Measurements from ENCODE around the gene SEMA5A.
A peak's percentile ranks its signal among the peaks of the same experiment; 100 is the strongest.

SEMA5A gene

DNA sequence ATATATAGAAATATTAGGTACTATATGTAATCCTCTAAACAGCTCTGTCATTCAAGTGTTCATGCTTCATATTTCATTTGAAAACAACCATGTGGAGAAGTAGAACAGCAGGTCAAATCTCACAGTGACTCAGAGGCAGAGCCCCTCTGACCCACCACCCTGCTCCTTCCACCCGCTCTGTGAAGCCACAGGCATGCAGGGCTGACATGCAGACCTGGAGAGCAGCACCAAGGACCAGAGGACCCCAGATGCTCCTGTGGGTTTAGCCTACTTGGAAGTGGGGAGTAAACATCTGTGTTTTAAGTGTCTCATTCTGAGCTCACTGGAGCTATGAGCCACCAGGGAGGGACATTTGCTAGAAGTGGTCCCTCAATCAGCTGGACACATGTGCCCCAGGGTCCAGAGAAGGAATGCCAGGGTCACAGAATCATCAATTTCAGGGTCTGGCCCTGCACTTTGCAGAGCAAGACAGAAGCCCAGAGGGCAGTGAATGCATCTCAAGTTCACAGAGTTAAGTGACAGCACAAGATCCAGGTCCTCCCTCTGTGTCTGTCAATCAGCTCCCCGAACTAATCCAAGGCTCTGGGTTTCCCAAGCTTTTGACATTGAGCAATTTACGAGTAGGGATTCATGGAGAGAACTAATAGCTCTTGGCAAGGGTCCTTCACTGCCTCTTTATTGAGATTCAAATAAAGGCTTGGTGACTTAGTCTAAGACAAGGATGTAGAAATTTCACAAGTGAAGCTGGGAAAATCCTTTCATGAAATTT, 441.1 kb downstream of the SEMA5A start:
- no peak overlapping the region for H3K4me3 ChIP-seq (ENCODE audit: low read depth, low read length)
- TF ChIP-seq, protein P1, sequence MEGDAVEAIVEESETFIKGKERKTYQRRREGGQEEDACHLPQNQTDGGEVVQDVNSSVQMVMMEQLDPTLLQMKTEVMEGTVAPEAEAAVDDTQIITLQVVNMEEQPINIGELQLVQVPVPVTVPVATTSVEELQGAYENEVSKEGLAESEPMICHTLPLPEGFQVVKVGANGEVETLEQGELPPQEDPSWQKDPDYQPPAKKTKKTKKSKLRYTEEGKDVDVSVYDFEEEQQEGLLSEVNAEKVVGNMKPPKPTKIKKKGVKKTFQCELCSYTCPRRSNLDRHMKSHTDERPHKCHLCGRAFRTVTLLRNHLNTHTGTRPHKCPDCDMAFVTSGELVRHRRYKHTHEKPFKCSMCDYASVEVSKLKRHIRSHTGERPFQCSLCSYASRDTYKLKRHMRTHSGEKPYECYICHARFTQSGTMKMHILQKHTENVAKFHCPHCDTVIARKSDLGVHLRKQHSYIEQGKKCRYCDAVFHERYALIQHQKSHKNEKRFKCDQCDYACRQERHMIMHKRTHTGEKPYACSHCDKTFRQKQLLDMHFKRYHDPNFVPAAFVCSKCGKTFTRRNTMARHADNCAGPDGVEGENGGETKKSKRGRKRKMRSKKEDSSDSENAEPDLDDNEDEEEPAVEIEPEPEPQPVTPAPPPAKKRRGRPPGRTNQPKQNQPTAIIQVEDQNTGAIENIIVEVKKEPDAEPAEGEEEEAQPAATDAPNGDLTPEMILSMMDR (conservative IDR thresholded peaks at IDR 0.05; ENCODE audit: low read depth, low read length) = no peak
- peak; percentile 89 for DNase-seq (ENCODE audit: low read depth)

DNA sequence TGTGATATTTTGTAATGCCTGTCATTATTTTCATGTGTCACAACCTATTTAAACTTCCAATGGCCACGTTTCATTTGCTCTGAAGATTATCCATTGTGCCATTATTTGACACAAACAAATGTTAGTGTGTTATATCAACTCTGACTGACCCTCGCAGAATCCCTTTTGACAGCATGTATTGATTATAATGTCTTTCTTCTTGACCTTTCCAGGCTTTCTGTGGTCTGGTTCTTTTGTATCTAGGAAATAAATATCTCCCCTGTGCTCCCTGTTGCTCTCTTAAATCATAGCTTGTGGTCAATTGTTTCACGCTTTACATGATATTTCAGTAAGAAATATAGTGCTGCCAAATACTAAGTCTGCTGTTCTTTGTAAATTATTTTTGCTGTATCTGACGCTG, 442.6 kb downstream of the SEMA5A start:
- no peak for DNase-seq (ENCODE audit: low read depth)
- TF ChIP-seq, protein P1 (conservative IDR thresholded peaks at IDR 0.05; ENCODE audit: low read depth, low read length) = no peak
- H3K4me3 ChIP-seq (ENCODE audit: low read depth, low read length) = no peak overlapping the region

DNA sequence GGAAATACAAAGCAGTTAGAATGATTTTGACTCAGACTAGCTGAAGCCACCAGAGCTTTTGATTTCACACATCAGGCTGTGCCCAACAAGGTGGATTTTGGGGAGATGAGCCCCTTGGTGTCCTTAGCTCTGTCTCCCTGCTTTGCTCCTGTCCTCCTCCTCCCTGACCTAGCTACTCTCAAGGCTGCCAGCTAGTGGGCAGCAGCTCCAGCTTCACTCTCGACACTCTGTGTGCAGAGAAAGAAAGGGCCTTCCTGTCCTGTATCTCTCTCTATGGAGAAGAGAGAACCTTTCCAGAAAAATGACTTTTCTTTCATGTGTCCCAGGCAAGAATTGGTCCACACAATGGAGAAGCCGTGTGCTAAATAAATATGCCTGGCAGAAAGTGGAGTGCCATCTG, 446.2 kb downstream of the SEMA5A start:
- H3K4me3 ChIP-seq (ENCODE audit: low read depth, low read length) = no peak overlapping the region
- DNase-seq (ENCODE audit: low read depth) = no peak
- TF ChIP-seq, protein P1 (conservative IDR thresholded peaks at IDR 0.05; ENCODE audit: low read depth, low read length) = peak; percentile 3

DNA sequence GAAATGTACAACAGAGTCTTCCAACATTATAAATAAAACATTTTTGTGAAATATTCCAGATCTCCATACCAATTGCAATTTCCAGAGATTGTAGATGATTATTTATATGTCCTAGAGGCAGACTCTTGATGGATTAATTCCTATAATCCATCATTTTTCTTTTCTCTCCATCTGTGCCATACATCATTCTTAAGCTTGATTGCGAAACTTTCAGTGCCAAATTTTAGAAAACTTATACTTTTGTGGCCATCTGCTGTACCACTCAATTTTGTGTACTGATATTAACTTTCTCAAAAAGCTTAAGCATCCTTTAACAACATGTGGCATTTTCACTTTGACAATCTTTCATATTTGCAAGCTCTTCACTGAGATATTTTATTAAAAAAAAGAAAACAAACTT, 446.9 kb downstream of the SEMA5A start:
- TF ChIP-seq, protein P1 (conservative IDR thresholded peaks at IDR 0.05; ENCODE audit: low read depth, low read length) = no peak
- no peak overlapping the region for H3K4me3 ChIP-seq (ENCODE audit: low read depth, low read length)

DNA sequence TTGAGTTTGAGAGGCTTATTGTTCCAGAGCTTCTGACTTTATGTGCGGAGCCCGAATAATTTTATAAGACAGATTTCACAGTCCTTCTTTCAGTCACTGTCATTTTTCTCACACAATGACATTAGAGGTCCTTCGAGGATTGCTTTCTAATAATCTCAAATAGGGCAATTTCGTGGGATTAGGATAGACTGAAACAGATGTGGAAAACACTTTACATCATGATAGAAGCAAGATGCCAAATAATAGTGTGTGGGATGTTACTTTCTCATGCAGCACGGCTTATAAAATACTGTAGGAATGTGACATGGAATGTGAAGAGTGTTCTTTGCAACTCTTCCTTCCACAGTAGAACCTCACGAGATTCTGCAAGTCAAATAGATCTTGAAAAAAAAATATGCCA, 451.3 kb downstream of the SEMA5A start:
- no peak overlapping the region for H3K4me3 ChIP-seq (ENCODE audit: low read depth, low read length)
- TF ChIP-seq, protein P1 (conservative IDR thresholded peaks at IDR 0.05; ENCODE audit: low read depth, low read length) = no peak
- DNase-seq (ENCODE audit: low read depth) = peak; percentile 57

More for the DNA sequence above, 446.9 kb downstream of the SEMA5A start:
- DNase-seq (ENCODE audit: low read depth) = no peak

DNA sequence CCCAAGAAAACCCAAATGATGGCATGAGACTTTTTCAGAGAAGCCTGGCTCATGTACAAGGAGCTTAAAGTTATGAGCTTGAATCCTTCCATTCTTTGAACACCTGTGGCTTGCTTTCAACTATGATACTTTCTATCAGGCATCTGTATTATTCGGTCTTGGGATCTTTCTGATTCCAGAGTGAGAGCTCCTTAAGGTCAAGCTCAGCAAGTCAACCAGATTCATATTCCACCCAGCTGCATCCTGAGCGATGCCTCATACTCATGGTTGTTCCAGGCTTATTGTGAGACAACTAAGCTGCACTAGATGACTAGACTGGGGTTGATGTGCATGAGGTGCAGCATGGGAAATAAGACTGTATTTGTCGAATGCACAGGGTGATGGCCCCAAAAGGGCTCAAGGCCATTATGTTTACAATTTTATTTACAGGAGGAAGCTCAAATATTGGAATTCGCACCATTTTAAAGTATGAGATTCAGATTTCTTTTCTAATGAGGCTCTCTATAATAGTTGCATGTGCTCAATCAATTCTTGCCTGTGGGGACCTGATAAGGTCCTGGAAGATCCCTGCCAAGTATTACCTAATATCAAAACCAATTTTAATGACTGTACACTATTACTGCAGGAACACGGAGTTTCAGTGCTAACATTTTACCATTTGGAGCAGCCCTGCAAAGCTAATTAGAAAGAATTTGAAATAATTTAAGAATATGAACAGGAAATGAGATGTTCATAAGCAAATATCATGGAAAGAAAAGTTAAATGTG, 453.8 kb downstream of the SEMA5A start:
- TF ChIP-seq, protein P1 (conservative IDR thresholded peaks at IDR 0.05; ENCODE audit: low read depth, low read length) = no peak
- no peak overlapping the region for H3K4me3 ChIP-seq (ENCODE audit: low read depth, low read length)
- no peak for DNase-seq (ENCODE audit: low read depth)

Measured in choroid plexus epithelial cell (primary cell).